NCI-H1694 (cell line): Measurements from ENCODE around the gene FAM240A.
"Not testable (repeated sequence)": the region's sequence is repeated elsewhere in the genome, so short reads cannot be mapped to it uniquely, and the experiment has no call there.

Experiments
- DNase-seq: peaks from one replicate; lab custom pipeline; 2025; lab: John Stamatoyannopoulos, UW

FAM240A gene

DNA sequence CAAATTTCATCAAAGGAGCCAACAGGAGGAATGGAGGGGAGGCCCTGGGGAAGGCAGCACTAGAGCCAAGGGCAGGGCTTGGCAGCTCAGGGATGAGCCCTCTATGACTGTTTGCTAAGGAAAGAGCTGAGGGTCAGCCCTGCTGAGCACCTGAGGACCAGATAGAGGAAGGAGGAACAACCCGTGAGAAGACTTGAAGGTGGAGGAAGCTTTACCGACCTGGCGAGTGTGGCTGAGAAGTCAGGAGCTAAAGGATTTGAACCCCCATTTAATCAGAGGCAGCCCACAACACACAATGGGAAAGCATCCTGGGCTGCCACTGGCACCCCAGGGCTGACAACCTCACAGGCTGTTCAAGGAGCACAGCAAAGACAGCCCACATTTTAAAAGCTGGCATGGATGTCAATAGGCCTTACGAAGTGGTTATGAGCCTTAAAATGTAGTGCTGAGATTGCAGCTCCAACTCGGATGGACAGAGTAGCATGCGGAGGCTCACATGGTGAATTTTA, 25.5 kb upstream of the FAM240A start:
- no peak for DNase-seq

DNA sequence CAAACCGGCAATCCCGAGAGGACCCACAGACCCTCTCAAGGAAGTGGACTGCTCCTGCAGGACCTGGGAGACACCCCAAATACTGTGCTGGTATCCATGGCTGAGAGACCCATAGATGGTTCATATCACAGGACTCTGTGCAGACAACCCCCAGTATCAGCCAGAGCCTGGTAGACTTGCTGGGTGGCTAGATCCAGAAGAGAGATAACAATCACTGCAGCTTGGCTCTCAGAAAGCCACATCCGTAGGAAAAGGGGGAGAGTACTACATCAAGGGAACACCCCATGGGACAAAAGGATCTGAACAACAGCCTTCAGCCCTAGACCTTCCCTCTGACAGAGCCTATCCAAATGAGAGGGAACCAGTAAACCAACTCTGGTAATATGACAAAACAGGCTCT, 25.1 kb upstream of the FAM240A start:
- not testable (repeated sequence) for DNase-seq

DNA sequence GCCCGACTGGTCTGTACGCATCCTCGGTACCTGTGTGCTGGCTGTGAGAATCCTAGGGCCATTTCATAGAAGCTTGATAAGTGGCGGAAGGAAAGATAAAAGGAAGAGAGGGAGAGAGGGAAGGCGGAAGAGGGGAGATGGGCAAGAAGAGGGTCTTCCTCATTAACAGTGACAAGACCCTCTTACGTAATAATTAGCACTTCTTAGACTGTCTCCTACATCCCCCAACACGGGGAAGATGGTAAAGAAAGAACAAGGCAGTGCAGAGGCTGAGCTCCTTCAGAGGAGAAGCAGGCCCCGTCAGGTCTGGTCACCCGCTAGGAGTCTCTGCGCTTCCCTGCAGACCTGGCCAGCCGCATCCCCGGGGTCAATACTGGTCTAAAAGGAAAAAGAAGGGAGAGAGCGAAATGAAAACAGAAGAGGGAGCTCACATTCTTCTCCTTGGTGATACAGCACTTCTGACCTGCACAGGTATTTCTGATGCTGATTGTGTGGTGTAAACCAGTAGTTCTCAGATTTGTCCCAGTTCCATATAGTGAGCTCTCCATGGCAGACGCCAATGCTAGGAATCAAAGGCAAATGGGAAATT, 19.0 kb upstream of the FAM240A start:
- DNase-seq: no peak

DNA sequence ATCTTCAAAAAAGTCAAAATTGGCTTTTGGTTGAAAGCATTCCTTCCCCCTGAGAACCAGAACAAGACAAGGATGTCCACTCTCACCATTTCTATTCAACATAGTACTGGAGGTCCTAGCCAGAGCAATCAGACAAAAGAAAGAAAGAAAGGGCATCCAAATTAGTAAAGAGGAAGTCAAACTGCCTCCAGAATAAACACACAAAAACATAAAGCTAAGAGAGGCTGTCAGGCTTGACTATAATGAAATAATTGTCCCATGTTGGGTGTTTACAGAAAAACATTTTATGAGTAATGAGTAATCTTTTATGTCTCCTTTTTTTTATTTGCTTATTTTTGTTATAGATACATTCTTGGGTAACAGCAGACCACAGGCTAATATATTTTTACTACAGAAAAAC, 18.3 kb upstream of the FAM240A start:
- no peak for DNase-seq

DNA sequence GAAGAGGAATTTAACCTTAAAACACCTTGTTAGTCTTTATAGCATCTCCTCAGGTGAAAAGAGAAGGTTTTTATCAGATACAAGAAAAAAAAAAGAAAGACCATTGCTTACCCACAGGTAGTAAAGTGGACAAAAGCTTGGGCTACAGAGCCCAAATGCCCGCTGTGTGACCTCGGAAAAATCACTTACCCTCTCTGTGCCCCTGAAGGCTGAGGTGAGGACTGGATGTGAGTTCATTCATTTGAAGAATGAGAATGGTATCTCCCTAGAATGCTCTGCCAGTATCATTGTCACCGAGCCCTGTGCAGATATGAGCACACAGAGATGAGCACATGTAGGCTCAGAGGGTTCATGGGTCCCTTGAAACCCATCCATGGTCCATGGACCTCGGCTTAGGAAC, 17.6 kb upstream of the FAM240A start:
- no peak for DNase-seq

DNA sequence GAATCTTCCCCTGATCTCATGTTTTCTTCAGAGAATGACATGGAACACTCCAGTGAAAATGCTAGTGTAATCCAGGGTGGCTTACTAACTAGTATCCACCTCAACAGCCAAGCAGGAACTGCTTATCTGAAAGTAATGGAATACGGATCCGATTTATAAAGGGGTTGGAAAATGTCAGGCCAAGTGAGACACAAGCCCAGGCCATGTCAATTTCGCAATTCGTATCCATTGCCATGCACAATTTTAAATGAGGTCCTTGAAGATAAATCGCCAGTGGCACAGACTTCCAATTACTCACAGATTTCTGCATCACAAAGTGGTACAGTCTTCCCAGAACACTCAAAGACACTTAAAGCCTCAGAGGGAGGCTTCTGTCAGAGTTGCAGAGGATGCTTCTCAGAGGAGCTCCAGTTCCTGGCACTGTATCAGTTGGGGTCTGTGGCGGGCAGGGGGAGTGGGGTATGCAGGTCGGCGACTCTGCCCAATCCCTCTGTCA, 16.5 kb upstream of the FAM240A start:
- no peak for DNase-seq

DNA sequence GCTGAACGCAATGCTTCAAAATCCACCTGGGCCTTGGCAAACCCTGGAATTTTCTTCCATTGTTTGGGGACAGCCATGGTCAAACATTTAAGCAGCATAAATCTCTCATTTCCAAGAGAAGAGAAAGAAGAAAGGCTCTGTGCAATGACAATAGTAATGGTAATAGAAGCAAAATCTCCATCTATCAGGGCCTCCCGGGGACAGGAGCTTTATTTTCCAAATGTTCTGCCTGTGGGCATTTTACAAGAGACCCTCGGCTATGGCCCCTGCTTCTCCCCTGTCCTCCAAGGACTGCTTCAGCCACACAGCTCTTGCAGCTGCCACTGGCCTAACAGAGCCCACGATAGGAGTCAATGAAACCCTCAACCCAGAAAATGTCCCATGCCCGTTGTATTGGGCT, 12.7 kb upstream of the FAM240A start:
- DNase-seq: no peak

DNA sequence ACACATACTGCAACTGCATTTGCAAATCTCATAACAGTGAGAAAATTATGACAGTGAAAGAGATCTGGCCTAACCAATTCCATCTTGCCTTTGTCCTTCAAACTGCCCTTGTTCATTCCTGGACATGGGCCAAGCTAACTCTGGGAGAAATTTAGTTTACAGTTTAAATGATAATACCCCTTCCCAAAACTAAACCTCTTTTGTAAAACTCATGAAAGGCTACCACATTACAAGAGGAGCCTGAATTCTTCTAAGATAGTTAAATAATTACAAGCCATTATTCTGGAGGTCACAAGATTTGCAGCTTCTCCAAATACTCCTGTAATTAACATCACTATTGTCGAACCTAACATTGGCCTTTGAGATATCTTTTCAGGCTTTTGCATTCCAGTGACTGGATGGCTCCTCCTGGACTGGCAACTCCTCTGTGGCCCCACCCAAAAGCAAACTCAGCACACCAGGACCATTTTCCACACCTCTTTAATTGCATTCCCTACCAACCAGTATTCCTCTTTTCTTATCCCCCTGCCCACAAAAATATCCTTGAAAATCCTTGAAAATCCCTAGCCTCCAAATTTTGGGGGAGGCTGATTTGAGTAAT, 8.8 kb upstream of the FAM240A start:
- no peak for DNase-seq

DNA sequence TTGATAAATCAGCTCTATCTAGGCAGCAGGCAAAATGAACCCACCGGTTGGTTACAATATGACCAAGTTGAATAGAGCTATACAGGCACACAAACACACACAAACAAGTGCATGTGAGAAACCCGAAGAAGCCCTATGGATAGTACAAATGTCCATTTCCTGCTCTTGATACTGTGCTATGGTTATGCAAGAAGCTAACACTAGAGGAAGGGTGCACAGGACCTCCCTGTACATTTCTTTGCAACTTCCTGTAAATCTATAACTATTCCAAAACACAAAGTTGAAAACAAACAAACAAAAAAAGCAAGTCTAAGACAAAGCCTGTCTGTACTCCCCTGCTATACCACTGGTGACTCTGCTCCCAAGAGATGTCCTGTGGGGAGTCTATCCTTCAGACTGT, 8.2 kb upstream of the FAM240A start:
- no peak for DNase-seq

DNA sequence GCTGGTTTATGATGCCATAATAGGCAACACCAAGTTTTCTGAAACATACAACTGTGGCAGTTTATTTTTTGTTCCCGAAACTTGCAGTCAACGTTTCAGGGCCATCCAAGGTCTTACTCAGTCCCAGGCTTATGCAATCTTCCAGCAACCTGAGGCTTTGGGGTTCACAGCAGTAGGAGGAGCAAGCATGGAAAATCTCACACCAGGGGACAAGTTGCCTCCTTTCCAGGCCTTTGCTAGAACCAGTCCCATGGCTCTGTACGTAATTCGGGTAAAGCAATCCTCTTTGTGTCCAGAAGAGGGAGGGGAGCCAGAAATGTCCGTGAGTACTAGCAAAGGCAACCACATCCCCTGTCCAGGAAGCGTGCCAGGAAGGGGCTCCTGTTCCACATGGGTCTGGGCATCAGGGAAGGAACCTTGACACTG, 4.7 kb upstream of the FAM240A start:
- DNase-seq: no peak

DNA sequence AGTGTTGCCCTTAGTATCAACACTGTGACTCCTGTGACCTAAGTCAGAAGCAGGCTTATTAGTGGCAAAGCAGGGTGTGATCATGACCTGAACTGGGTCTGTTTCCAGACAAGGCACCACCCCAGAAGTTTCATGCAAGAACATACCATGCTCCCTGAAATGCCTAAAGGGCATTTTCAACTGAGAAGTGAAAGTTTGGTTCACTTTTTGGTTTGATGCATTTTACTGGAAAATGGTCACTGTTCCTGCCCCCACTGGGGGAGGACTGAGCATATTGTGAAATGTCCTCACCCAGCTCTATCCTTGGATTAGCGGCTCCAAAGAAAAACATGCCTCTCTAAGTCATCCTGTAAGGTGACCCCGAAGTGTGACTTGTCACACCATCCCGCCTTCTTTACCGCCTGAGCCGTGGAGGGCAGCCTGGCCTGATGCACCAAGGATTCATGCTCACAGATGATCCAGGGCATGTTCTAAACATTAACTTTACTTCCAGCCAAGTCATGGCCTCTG, 3.1 kb upstream of the FAM240A start:
- DNase-seq: no peak

DNA sequence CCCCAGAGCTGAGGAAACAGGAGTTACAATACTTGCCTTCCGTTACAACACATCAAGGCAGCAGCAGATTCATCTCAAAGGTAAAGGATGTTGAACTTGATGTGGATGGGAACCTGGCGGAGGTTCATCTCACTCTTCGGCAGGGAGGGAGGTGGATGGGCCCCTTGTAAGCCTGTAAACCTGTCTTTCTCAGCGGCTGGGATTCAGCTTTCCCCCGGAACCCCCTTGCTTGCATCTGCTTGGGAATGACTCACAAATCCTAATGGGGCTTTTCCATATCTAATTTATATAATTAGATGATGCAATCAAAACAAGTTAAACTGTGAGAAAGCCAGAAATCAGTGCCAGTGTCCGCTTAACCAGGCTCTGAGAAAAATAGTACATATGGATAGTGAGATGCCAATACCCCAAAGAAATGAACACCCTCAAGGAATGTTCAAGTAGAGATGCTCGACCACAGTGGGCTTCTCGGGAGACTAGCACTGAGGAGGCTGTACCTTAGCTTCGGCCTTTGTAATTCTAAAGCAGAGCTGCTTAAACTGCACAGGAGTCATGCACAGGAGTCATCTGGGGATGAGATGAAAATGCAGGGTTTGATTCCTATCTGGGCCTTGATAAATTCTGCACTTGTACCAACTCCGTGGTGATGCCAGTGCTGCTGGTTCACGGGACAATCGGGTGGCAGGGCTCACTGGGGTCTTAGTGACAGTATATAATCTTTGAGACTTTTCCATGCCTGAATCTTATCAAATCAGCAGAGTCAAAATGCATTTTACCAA, 2.2 kb upstream of the FAM240A start:
- DNase-seq: no peak

DNA sequence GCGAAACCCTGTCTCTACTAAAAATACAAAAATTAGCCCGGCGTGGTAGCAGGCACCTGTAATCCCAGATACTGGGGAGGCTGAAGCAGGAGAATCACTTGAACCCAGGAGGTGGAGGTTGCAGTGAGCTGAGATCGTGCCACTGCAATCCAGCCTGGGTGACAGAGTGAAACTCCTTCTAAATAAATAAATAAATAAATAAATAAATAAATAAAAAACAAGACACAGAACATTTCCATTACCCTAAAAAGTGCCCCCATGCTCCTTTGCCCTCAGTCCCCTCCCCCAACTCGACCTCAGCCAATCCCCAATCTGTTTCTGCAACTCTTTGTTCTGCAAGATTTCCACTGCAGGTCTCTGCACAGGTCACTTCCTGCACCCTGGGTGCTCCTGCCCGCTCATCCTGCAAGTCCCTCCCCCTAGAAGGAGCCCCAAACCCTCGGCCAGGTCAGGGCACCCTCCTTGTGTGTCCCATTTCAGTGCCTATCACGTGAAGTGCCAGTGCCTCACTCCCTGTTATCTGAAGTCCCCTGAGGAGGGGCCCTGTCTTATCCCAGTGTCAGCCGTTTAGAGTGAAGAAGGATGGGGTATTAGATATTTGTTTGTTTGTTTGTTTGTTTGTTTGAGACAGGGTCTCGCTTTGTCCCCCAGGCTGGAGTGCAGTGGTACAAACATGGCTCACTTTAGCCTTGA, 1.1 kb downstream of the FAM240A start:
- DNase-seq: no peak

DNA sequence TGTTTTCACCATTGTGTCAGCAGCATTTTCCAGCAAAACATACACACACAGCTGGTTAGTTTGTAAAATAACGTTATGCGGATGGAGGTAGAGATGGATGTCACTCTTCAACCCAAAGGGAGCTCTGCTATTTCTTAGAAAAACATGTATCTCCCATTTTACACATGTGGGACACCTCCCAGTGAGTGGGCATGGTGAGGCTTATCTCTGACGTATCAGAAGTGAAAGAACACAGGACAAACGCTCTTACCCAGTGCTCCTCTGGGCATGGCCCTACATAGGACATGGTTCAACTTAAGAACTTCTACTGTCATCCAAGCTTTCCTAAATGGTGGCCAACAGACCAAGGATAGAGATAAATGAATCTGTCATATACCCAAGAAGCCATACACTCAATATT, 2.1 kb downstream of the FAM240A start:
- DNase-seq: no peak

DNA sequence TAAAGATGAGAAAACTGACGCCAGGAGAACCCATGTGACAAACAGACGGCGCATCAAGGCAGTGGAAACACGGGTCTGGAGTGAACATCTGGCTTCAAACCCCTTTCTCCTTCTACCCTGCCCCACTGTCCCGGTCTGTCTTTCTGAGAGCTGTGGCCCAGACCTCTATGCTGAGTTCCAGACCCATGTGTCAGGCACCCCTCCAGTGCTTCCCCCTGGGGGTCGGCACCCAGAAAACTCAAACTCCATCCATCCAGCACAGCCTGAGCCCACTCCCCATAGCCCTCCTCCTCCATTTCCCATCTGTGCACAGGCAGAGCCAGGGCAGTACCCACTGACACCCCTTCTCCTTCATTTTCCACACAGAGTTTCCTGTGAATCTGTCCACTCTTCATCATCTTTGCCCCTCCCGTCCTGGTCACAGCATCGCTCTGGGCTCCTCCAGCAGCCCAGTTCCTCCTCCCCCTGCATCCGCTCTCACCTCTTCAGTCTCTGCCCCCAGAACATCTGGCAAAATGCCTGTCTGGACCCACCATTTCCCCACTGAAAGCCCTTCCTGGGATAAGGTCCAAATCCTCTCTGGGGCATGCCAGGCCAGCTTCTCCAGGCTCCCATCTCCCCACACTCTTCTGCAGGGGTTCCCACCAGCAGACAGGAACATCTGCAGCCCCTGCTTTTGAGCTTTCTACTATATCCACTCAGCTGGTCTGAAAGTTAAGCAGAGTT, 2.9 kb downstream of the FAM240A start:
- no peak for DNase-seq

DNA sequence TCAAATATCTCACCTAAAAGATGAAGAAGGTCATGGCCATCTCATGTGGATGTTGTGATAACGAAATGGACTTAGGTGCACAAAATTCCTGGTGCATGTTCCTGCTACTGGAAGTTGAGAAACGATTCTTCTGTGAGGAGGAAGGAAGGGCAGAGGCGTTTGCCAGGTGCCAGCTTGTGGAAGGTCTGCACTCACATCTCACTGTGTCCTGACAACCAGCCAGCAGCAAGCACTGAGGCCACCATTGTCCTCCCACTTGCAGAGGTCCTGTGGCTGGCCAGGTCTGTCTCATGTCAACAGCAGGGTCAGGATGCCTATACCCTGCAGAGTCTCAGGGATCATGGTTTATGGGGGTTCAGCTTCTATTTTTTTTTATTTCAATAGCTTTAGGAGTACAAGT, 3.7 kb downstream of the FAM240A start:
- DNase-seq: no peak

DNA sequence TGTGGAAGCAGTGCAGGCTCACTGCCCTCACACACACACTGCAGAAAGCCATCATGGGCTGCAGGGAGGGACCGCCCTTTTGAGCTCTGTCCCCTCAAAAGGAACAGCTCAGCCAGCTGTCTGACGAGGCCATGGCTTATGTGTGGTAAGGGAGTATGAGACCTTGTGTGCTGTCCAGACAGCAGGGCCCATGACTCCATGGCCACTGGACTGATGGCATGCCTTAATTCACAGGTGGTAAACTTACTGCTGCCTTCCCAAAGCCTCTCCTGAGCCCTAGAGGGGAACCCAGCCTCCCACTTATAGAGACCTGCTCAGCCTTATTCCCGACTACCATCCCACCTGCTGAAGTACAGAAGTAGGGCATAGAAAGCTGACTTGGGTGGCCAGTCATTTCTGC, 5.6 kb downstream of the FAM240A start:
- no peak for DNase-seq

DNA sequence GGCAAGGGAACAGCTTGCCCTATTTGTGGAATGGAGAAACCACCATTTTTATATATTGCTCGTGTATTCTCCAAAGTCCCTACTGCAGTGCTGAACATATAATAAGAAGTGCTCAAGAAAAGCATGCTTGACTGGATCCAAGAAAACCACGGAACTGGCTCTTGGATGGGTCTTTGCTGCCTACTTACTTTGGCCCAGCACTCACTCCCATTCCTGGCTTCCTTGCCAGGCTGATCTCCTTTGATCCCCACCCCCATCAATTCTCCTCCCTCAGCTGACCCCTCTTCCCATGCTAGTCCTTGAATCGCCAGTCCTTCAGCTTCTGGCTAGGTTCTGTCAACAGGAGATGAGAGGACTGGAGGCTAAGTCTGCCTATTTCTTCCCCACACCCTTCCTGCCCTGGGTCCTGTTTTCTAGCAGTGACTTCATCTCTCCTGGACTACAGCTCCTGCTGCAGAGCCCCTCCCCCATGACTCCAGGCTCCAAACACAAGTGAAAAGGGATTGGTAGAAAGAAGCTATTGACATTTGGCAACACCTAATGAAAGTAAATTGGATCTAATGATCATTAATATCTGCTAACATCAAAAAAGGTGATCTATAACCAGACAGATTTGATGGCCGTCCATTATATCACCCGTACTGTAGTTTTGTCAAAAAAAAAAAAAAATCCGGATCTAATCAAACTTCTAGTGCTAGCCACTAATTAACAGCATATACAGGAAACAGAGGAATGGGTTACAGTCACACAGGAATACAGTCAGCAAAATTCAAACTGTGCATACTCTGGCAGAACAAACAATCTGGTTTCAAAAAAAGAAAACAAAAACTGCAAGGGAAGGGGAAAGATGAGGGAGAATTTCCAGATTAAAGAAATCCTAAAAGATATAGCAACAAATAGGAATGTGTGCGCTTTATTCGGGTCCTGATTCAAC, 7.8 kb downstream of the FAM240A start:
- DNase-seq: no peak

DNA sequence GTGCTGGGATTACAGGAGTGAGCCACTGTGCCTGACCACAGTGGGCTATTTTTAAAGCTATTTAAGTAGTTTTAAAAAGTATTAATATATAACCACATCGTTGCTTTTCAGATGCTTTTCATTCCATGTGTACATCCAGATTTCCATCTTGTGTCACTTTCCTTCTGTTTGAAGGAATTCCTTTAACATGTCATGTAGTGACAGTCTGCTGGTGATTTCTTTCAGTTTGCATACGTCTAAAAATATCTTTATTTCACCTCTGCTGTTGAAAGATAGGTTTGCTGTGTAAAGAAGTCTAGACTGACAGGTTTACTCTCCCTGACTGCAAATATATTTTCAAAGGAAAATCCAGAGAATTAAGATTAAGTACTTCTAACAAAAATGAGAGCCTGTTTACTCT, 12.2 kb downstream of the FAM240A start:
- no peak for DNase-seq

DNA sequence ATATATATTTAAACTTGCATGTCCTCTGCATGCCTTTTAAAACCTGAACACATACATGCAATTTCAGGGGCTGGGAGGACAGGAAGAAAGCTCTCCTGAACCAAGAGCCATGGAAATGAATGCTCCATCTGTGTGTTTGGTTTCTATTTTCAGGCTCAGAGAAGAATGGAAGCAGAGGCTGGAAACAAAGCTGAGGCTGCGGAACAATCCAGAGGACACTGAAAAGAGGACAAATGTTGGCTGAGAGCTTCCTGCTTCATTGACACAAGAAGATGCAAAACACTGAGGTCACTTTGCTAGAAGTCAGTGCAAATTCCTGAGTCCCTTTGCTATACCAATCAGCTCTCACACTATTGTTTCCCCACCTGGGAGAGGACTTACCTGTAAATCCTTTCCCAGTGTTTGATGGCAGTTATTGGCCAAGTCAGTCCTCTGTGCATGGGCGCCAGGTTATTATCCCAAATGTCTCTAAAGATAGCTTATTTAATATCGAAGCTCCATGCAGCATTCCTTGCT, 12.7 kb downstream of the FAM240A start:
- DNase-seq: no peak
